HEK293 (cell line): ENCODE results near the gene SLC17A1.

Experiments used
- CTCF ChIA-PET: fragments of 350-600 bp; formaldehyde crosslinking; extraction: SDS; loops from one replicate; lab custom pipeline; 2021; ENCODE audit warnings: antibody characterized with exemption; lab: Yijun Ruan, JAX
- POLR2A ChIA-PET: fragments of 300-600 bp; formaldehyde crosslinking; extraction: SDS; loops from one replicate; lab custom pipeline; 2020; ENCODE audit warnings: antibody characterized with exemption, inconsistent platforms; lab: Yijun Ruan, JAX
- H3K27ac ChIP-seq: fragments of 200-500 bp; sonication (Bioruptor generic); 2 replicates; pipeline ENCODE4 v1.5.1; 2014; ENCODE audit warnings: low read depth, low read length, control low read depth, inconsistent platforms; ENCODE audit errors: extremely low read depth
- H3K36me3 ChIP-seq, 2 experiments: fragments of 200-500 bp in 1 of 2; sonication (Bioruptor generic) in 1 of 2; 1 replicate in 1 of 2; 2 replicates in 1 of 2; pipeline ENCODE4 v1.5.1; 2014 to 2017; ENCODE audit warnings: inconsistent platforms in 2 of 2, low read length in 2 of 2; ENCODE audit not compliant: control insufficient read depth in 2 of 2, insufficient read depth in 1 of 2
- H3K4me1 ChIP-seq: fragments of 200-500 bp; sonication (Bioruptor generic); 2 replicates; pipeline ENCODE4 v1.5.1; 2014; ENCODE audit warnings: mild to moderate bottlenecking, low read length, inconsistent platforms; ENCODE audit not compliant: control insufficient read depth, insufficient read depth
- H3K4me3 ChIP-seq: 2 replicates; pipeline ENCODE4 v1.5.1; 2011; ENCODE audit warnings: low read depth, mild to moderate bottlenecking, control low read depth, low read length, moderate library complexity
- H3K9me3 ChIP-seq: fragments of 200-500 bp; sonication (Bioruptor generic); 2 replicates; pipeline ENCODE4 v1.5.1; 2014; ENCODE audit warnings: low read depth, low read length, inconsistent platforms; ENCODE audit not compliant: control insufficient read depth, insufficient read depth
- GLIS1 ChIP-seq: fragments of 450-650 bp; formaldehyde crosslinking; IDR thresholded peaks from 2 replicates; pipeline ENCODE4 v1.5.1; 2016; ENCODE audit warnings: missing biosample characterization, missing genetic modification characterization
- HOXC10 ChIP-seq: sonication (generic); formaldehyde crosslinking; IDR thresholded peaks from 2 replicates; pipeline ENCODE4 v1.8.1; 2023; ENCODE audit warnings: mild to moderate bottlenecking, missing genetic modification reagents
- INSM2 ChIP-seq: fragments of 450-650 bp; formaldehyde crosslinking; IDR thresholded peaks from 2 replicates; pipeline ENCODE4 v1.5.1; 2016; ENCODE audit warnings: missing biosample characterization, missing genetic modification characterization
- REST ChIP-seq: fragments of 450-650 bp; formaldehyde crosslinking; IDR thresholded peaks from 2 replicates; pipeline ENCODE4 v1.5.1; 2016; ENCODE audit warnings: missing biosample characterization, missing genetic modification characterization
- ZBTB20 ChIP-seq: fragments of 450-650 bp; formaldehyde crosslinking; IDR thresholded peaks from 2 replicates; pipeline ENCODE4 v1.5.1; 2016; ENCODE audit warnings: missing biosample characterization, missing genetic modification characterization
- ZBTB48 ChIP-seq: fragments of 450-650 bp; formaldehyde crosslinking; IDR thresholded peaks from 2 replicates; pipeline ENCODE4 v1.5.1; 2016; ENCODE audit warnings: missing biosample characterization, missing genetic modification characterization
- ZBTB8A ChIP-seq: fragments of 450-650 bp; formaldehyde crosslinking; IDR thresholded peaks from 2 replicates; pipeline ENCODE4 v1.5.1; 2016; ENCODE audit warnings: missing biosample characterization, missing genetic modification characterization
- ZEB2 ChIP-seq: fragments of 450-650 bp; formaldehyde crosslinking; IDR thresholded peaks from 2 replicates; pipeline ENCODE4 v1.5.1; 2016; ENCODE audit warnings: missing biosample characterization, missing genetic modification characterization
- ZNF10 ChIP-seq: fragments of 450-650 bp; formaldehyde crosslinking; IDR thresholded peaks from 2 replicates; pipeline ENCODE4 v1.5.1; 2017; ENCODE audit warnings: missing biosample characterization, missing genetic modification characterization
- ZNF112 ChIP-seq: fragments of 450-650 bp; formaldehyde crosslinking; IDR thresholded peaks from 2 replicates; pipeline ENCODE4 v1.5.0; 2017; ENCODE audit warnings: missing biosample characterization, missing genetic modification characterization
- ZNF132 ChIP-seq: fragments of 450-650 bp; formaldehyde crosslinking; IDR thresholded peaks from 2 replicates; pipeline ENCODE4 v1.5.1; 2017; ENCODE audit warnings: missing biosample characterization, missing genetic modification characterization, borderline replicate concordance
- ZNF169 ChIP-seq: fragments of 450-650 bp; formaldehyde crosslinking; IDR thresholded peaks from 2 replicates; pipeline ENCODE4 v1.5.1; 2016; ENCODE audit warnings: missing biosample characterization, missing genetic modification characterization
- ZNF473 ChIP-seq: fragments of 450-650 bp; formaldehyde crosslinking; IDR thresholded peaks from 2 replicates; pipeline ENCODE4 v1.5.1; 2017; ENCODE audit warnings: missing biosample characterization, missing genetic modification characterization
- ZNF513 ChIP-seq: fragments of 450-650 bp; IDR thresholded peaks from 2 replicates; pipeline ENCODE4 v1.5.1; 2018; ENCODE audit warnings: missing biosample characterization, missing genetic modification characterization
- ZNF529 ChIP-seq: fragments of 450-650 bp; formaldehyde crosslinking; IDR thresholded peaks from 2 replicates; pipeline ENCODE4 v1.5.1; 2017; ENCODE audit warnings: missing genetic modification characterization, missing biosample characterization; ENCODE audit not compliant: insufficient replicate concordance
- ZNF596 ChIP-seq: fragments of 450-650 bp; IDR thresholded peaks from 2 replicates; pipeline ENCODE4 v1.5.0; 2018; ENCODE audit warnings: missing biosample characterization, mild to moderate bottlenecking, missing genetic modification characterization, moderate library complexity
- ZNF600 ChIP-seq: fragments of 450-650 bp; formaldehyde crosslinking; IDR thresholded peaks from 2 replicates; pipeline ENCODE4 v1.5.1; 2016; ENCODE audit warnings: missing biosample characterization, missing genetic modification characterization
- ZNF621 ChIP-seq: fragments of 450-650 bp; formaldehyde crosslinking; IDR thresholded peaks from 2 replicates; pipeline ENCODE4 v1.5.1; 2017; ENCODE audit warnings: missing biosample characterization, missing genetic modification characterization
- ZNF639 ChIP-seq: fragments of 450-650 bp; formaldehyde crosslinking; IDR thresholded peaks from 2 replicates; pipeline ENCODE4 v1.5.1; 2016; ENCODE audit warnings: missing biosample characterization, missing genetic modification characterization
- ZNF776 ChIP-seq: fragments of 450-650 bp; formaldehyde crosslinking; IDR thresholded peaks from 2 replicates; pipeline ENCODE4 v1.5.0; 2017; ENCODE audit warnings: missing biosample characterization, missing genetic modification characterization, borderline replicate concordance
- ZNF777 ChIP-seq: fragments of 450-650 bp; formaldehyde crosslinking; IDR thresholded peaks from 2 replicates; pipeline ENCODE4 v1.5.1; 2017; ENCODE audit warnings: missing biosample characterization, missing genetic modification characterization, borderline replicate concordance

Gene SLC17A1

GRCh38 chr6:25869840-25870239 is 38.0 kb upstream of the SLC17A1 start (continued):
- TF ChIP-seq ZBTB8A (tag by site-specific recombination) (no peak), ZNF529 (tag by site-specific recombination) (no peak), ZNF639 (tag by site-specific recombination) (no peak), ZNF513 (tag by site-specific recombination) (no peak), ZEB2 (tag by site-specific recombination) (no peak), ZNF169 (no peak)

DNA sequence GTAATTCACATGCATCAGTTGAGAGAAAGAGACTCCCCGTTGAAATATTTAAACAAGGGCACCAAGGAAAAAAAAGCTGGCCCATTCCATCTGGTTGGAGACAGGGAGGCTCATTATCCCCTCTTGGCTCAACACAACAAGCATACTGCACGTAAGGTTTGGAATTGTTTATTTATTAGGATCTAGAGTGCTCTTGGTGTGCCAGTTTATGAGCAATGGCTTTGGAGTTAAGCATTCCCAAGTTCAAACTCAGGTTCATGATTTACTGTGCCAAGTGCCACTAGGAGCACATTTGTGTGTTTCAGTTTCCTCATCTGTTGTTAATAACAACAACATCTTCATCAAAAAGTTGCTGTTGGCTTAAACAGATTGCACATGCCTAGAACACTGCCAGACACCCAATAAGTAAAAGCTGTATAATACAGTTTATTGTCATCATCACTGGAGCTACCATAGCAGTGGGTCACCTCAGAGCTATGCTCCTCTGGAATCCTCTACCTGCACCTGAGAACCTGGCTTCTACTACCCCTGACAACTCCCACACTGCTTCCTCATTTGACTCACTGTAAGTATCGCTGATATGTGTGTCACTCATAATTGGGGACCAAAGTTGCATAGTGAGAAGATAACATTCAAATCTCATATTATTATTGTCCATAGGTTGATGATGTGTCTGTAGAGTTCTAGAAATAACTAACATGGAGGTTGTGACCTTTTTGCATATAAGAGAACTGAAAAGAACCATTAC is 36.8 kb upstream of the SLC17A1 start:
- Histone ChIP-seq H3K27ac (no peak overlapping the region), H3K4me3 (no peak overlapping the region), H3K4me1 (no peaks in the 10 kb centered on the region), H3K36me3 (no peaks in the 10 kb centered on the region), H3K9me3 (no peaks in the 10 kb centered on the region)
- POLR2A ChIA-PET, result no interaction called here
- CTCF ChIA-PET, result interaction anchor here (1.7 to 1.9 kb wide), 2 partner anchors 80 to 150 kb away, joined by 3 to 6 read pairs; no protein-coding TSS in a partner anchor
- no peak for TF ChIP-seq ZNF473 (tag by site-specific recombination)
- no peak for TF ChIP-seq ZNF776 (tag by site-specific recombination)
- no peak for TF ChIP-seq GLIS1
- TF ChIP-seq ZNF600 (tag by site-specific recombination), result no peak
- no peak for TF ChIP-seq ZBTB20
- no peak for TF ChIP-seq ZNF112 (tag by site-specific recombination)
- TF ChIP-seq INSM2 (tag by site-specific recombination), result no peak
- TF ChIP-seq ZNF132 (tag by site-specific recombination), result no peak
- TF ChIP-seq ZNF10 (tag by site-specific recombination), result no peak
- TF ChIP-seq HOXC10 (CRISPR knock-in tag), result no peak
- no peak for TF ChIP-seq ZNF596 (tag by site-specific recombination)
- no peak for TF ChIP-seq REST (tag by site-specific recombination)
- TF ChIP-seq ZNF621 (tag by site-specific recombination), result no peak
- no peak for TF ChIP-seq ZNF777
- TF ChIP-seq ZBTB48 (tag by site-specific recombination), result no peak
